AG09319 (cell line): ENCODE measurements around the gene TUNAR.

Experiments used
- DNase-seq: peaks from one replicate; pipeline ENCODE4 v3.0.0-alpha.2; 2010; ENCODE audit warnings: low read depth; ENCODE audit errors: extremely low read depth
- CTCF ChIP-seq: IDR thresholded peaks from 2 replicates; pipeline ENCODE4 v1.5.1; 2011; ENCODE audit warnings: low read depth, mild to moderate bottlenecking, inconsistent platforms, low read length, moderate library complexity

Gene TUNAR

GRCh38 chr14:95896498-95897135 is 20.0 kb downstream of the TUNAR start:
- TF ChIP-seq CTCF: no peak
- DNase-seq: no peak

GRCh38 chr14:95897280-95897679 is 20.6 kb downstream of the TUNAR start:
- DNase-seq: no peak

GRCh38 chr14:95901054-95901453 is 24.4 kb downstream of the TUNAR start:
- DNase-seq: no peak
- TF ChIP-seq CTCF: no peak

More at GRCh38 chr14:95897280-95897679, 20.6 kb downstream of the TUNAR start:
- TF ChIP-seq CTCF: no peak

DNA sequence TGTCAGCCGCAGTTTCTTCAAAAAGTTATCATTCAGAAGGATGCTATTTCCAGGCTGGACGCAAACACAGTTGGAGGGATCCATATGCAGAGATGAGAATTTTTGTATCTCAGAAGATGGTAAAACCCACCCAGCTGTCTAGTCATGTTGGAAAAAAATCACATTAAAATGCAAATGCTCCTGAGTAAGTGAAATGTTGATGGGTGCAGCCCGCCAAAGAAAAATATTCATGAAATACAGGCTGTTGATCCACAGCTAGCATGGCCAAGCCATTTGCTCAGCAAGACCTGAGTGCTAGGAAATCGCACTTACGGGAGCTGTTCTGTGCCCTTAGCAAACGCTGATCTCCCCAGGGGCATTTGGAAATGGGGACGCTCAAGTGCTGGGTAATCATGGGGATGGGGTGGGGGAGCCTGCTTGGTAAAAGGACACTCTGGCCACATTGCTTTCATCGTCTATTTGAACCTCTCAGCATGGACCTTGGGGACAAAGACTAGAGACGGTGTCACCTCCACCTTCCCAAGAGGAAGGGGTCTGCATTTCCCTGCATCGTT is 25.7 kb downstream of the TUNAR start:
- DNase-seq: no peak
- TF ChIP-seq CTCF: no peak

DNA sequence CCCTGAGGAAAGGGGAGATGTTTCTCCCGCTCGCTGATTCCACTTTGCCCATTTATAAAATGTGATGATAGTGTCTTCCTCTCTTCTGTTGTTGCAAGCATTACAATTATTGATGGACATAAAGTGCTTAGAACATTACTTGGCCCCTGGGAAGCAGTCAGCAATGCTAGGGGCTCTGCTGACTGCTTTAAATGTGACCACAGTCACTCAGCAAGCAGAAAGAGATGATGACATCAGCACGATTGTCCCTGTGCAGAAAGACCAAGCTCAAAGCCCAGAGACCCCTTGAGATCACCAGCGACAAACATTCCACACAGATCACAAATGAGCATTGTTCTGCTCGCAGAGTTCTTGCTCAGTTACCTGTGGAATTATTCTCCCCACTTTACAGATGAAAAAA is 26.5 kb downstream of the TUNAR start:
- TF ChIP-seq CTCF: no peak
- no peak for DNase-seq

DNA sequence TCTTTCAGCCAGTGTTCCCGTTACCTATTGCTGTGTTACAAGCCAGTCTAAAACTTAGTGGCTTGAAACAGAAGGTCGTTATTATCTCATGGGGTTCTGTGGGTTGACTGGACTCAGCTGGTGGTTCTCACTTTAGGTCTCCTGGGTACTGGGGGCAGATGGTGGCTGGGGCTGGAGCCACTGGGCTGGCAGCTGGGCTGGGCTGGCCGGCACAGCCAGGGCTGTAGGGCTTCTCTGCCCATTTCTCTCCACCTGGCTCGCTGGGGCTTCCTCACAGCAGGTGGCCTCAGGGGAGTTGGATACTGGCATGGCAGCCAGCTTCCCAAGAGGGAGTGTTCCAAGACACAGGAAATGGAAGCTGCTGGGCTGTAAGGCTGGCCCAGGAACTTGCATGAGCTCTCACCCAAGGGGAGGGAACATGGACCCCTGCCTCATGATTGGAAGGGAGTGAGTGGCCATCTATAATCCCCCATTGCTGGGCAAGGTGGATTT is 27.0 kb downstream of the TUNAR start:
- no peak for DNase-seq
- no peak for TF ChIP-seq CTCF

GRCh38 chr14:95906591-95906990 is 30.0 kb downstream of the TUNAR start:
- no peak for TF ChIP-seq CTCF
- no peak for DNase-seq
